ENCODE data around the gene NDUFAF2. TPM values are rescaled to one million over a fixed set of nuclear protein-coding genes. Genes with fewer than 3 reads are reported as not detected.
A peak's percentile ranks its signal among the peaks of the same experiment; 100 is the strongest.

Gene NDUFAF2
- total RNA-seq, 4 donors from 2014 or later = 25.9 to 39.0 (median 27.0) TPM

DNA sequence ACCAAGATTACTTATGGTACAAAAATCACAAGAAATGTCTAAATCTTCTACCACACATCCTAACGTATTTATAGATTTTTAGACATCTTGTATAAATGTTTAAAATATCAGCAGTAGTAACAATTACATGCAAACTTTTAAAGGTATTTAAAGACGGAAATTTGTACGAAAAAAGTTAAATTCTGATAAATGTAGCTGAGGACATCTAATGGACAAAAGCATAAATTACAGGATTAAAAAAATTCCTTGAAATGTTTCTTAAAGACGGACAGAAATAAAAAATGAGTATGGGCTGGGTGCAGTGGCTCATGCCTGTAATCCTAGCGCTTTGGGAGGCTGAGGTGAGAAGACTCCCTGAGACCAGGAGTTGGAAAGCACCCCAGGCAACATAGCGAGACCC lies 16.0 kb upstream of the NDUFAF2 start:
- DNase-seq (ENCODE audit: low spot score) (no peak), ATAC-seq (ENCODE audit: low FRiP score) (no peak)
- TF ChIP-seq, protein P1, sequence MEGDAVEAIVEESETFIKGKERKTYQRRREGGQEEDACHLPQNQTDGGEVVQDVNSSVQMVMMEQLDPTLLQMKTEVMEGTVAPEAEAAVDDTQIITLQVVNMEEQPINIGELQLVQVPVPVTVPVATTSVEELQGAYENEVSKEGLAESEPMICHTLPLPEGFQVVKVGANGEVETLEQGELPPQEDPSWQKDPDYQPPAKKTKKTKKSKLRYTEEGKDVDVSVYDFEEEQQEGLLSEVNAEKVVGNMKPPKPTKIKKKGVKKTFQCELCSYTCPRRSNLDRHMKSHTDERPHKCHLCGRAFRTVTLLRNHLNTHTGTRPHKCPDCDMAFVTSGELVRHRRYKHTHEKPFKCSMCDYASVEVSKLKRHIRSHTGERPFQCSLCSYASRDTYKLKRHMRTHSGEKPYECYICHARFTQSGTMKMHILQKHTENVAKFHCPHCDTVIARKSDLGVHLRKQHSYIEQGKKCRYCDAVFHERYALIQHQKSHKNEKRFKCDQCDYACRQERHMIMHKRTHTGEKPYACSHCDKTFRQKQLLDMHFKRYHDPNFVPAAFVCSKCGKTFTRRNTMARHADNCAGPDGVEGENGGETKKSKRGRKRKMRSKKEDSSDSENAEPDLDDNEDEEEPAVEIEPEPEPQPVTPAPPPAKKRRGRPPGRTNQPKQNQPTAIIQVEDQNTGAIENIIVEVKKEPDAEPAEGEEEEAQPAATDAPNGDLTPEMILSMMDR (IDR thresholded peaks at IDR 0.05) = no peak

DNA sequence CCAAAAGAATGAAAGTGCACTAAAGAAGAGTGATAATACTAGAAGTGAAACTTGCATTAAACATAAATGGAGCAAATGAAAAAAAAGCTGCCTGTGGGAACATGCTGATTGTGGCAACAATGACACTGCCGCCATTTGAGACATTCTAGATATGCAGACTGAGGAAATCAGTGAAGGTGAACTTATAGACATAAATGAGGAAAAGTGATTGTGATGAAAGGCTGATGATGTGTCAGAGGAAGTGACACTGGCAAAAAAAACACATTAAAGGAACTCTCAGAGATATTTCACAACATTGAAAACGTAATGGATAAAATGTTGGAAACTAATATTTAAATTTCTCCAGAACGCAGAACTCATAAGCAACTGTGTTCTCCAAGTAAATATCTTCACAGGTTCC lies 1.4 kb upstream of the NDUFAF2 start:
- TF ChIP-seq, protein P1 (IDR thresholded peaks at IDR 0.05) = no peak
- no peak for DNase-seq (ENCODE audit: low spot score)
- ATAC-seq (ENCODE audit: low FRiP score) = no peak

DNA sequence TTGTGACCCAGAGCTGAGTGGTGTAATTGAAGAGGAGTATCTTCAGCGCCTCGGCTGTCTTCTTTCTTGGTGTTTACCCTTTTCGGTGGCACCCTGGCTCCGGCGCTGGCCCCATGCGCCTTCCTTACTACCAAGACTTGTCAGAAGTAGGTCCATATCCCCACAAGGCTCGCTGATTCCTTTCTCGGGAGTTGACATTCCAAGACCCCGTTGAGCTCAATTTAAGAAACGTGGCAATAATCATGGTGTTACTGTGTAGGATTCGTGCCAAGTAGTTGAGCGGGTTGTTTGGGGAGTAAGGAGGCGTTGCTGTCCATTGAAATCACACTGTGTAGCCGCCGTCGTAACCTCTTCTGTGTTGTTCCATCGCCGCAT lies 795 bp downstream of the NDUFAF2 start:
- DNase-seq (ENCODE audit: low spot score) (peak; percentile 29), ATAC-seq (ENCODE audit: low FRiP score) (peak; percentile 61)
- TF ChIP-seq, protein P1 (IDR thresholded peaks at IDR 0.05) = no peak

DNA sequence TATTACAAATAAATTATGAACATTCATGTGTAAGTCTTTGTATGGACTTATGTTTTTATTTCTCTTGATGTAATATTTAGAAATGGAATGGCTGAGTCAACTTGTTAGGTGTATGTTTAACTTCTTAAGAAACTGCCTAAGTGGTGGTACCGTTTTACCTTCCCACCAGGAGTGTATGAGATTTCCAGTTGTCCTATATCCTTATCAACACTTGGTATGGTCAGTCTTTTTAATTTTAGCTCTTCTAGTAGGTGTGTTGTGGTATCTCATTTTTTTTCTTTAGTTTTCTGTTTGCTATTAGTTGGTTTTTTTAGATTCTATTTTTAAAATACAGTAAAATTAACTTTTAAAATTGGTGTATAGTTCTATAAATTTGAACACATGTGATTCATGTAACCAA lies 3.7 kb downstream of the NDUFAF2 start:
- TF ChIP-seq, protein P1 (IDR thresholded peaks at IDR 0.05) = no peak
- DNase-seq (ENCODE audit: low spot score) (no peak), ATAC-seq (ENCODE audit: low FRiP score) (no peak)

DNA sequence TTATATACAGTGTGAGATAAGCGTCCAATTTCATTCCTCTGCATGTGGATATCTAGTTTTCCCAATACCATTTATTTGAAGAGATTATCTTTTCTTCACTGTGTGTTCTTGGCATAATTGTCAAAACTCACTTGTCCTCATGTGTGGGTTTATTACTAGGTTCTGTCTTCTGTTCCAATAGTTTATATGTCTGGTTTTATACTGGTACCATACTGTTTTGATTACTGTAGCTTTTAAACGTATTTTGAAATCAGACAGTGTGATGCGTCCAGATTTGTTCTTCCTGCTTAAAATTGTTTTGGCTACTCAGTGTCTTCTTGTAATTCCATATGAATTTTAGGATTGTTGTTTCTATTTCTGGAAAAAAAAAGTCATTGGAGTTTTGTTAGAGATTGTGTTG lies 10.2 kb downstream of the NDUFAF2 start:
- ATAC-seq (ENCODE audit: low FRiP score) = no peak
- TF ChIP-seq, protein P1 (IDR thresholded peaks at IDR 0.05) = no peak
- no peak for DNase-seq (ENCODE audit: low spot score)

DNA sequence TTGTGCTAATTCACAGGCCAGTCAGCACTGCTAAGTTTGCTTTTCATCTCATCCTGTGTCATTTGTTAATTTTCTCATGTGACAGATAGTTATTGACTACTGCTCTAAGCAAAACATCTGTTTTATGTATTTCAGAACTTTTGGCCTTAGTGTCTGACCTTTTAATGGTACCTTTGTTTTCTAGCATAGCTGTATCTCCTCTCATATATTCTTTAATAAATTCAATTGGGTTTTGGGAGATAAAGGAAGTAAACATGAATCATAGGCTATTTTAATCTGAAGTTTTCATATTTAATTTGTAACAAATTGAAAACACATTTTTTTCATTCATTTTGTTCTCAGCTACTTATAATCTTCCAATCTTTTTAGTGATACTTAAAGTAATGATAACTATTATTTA lies 13.1 kb downstream of the NDUFAF2 start:
- no peak for ATAC-seq (ENCODE audit: low FRiP score)
- TF ChIP-seq, protein P1 (IDR thresholded peaks at IDR 0.05) = no peak
- DNase-seq (ENCODE audit: low spot score) = no peak

DNA sequence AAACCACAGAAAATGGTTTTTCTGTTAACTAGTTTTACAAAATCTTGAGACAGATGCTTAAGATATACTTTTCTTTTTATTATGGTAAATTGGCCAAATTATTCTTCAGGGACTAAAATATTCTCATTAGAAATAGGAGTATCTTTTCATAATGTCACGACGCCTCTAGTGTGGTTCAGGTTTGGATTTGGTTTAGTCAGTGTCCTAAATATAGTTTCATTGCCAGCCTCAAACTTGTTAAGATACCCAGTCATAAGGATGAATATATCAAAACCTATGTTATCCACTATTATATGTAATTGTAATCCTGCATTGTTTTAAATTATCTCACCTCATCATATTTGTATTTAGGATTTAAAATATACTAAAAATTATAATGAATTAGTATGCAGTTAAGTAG lies 13.7 kb downstream of the NDUFAF2 start:
- TF ChIP-seq, protein P1 (IDR thresholded peaks at IDR 0.05) = no peak
- no peak for ATAC-seq (ENCODE audit: low FRiP score)

More for the DNA sequence above, 13.7 kb downstream of the NDUFAF2 start:
- no peak for DNase-seq (ENCODE audit: low spot score)

Data from omental fat pad (tissue), 4 donors.